GM20431 (cell line): ENCODE results near the gene CTRB1.

Experiments used
- in situ Hi-C: fragments of 300-500 bp; cut with MseI, MboI; formaldehyde crosslinking; loops from one replicate; pipeline ENCODE4 v1.15.0; 2020; ENCODE audit warnings: low sequenced_read_pairs; ENCODE audit not compliant: unreplicated experiment

Gene CTRB1

GRCh38 chr16:75218256-75219076, at the start of gene CTRB1:
TSS of gene CTRB1 (plus strand) at chr16:75218988. CDS start at chr16:75219008, 20 bp downstream.
- in situ Hi-C loops = loop anchor here (25.0 kb wide), 1 partner anchor 544 kb away; no protein-coding TSS in a partner anchor

GRCh38 chr16:75169899-75170405, 48.8 kb upstream of the CTRB1 start:
- in situ Hi-C loops = no loop called here

- in situ Hi-C loops = no loop called here
These were observed 46.2 kb upstream of the CTRB1 start for GRCh38 chr16:75172578-75172977.

GRCh38 chr16:75175074-75175473, 43.7 kb upstream of the CTRB1 start:
- in situ Hi-C loops = no loop called here

- in situ Hi-C loops = no loop called here
These were observed 41.9 kb upstream of the CTRB1 start for GRCh38 chr16:75176926-75177325.

- in situ Hi-C loops = no loop called here
These were observed 39.6 kb upstream of the CTRB1 start for GRCh38 chr16:75179208-75179607.

GRCh38 chr16:75181630-75182029, 37.2 kb upstream of the CTRB1 start:
- in situ Hi-C loops = no loop called here

- in situ Hi-C loops = no loop called here
These were observed 29.8 kb upstream of the CTRB1 start for GRCh38 chr16:75188832-75189477.

GRCh38 chr16:75189638-75190245, 29.0 kb upstream of the CTRB1 start:
- in situ Hi-C loops = no loop called here

GRCh38 chr16:75192606-75193264, 26.1 kb upstream of the CTRB1 start:
- in situ Hi-C loops = no loop called here

GRCh38 chr16:75193265-75193650, 25.5 kb upstream of the CTRB1 start:
- in situ Hi-C loops = no loop called here

- in situ Hi-C loops = no loop called here
These were observed 24.9 kb upstream of the CTRB1 start for GRCh38 chr16:75193730-75194444.

GRCh38 chr16:75195811-75196790, 22.7 kb upstream of the CTRB1 start:
- in situ Hi-C loops = no loop called here

GRCh38 chr16:75196836-75197235, 22.0 kb upstream of the CTRB1 start:
- in situ Hi-C loops = no loop called here

- in situ Hi-C loops = no loop called here
These were observed 21.2 kb upstream of the CTRB1 start for GRCh38 chr16:75197522-75198134.

GRCh38 chr16:75198135-75198600, 20.6 kb upstream of the CTRB1 start:
- in situ Hi-C loops = no loop called here

GRCh38 chr16:75202069-75202590, 16.7 kb upstream of the CTRB1 start:
- in situ Hi-C loops = loop anchor here (25.0 kb wide), 1 partner anchor 560 kb away; no protein-coding TSS in a partner anchor

GRCh38 chr16:75203096-75203495, 15.7 kb upstream of the CTRB1 start:
- in situ Hi-C loops = loop anchor here (25.0 kb wide), 1 partner anchor 559 kb away; no protein-coding TSS in a partner anchor
